ENCODE results near the gene OTOA. TPM values are rescaled to one million over a fixed set of nuclear protein-coding genes. Genes with fewer than 3 reads are reported as not detected.

OTOA gene
- total and polyA plus RNA-seq, 2 of the 13 experiments (the other 11 are each of a cell fraction or from before 2014, with no cell fraction given): 0.05 to 0.15 TPM

- BruUV-seq (replicated peaks): no TSS peak
- no peaks in the 10 kb centered on the region for H3K27me3 ChIP-seq (ENCODE audit: control insufficient read depth in 1 of 2, insufficient read depth in 2 of 2, low read length in 2 of 2)
- intact Hi-C loops (cut with micrococcal nuclease; ENCODE audit: unreplicated experiment): no loop called here
- peak overlapping the region; percentile 4 for H3K27ac ChIP-seq (ENCODE audit: extremely low read length, insufficient read depth, low read length)
- ChIA-PET CTCF (ENCODE audit: low intra/inter-chr PET ratio, low total read pairs) (no interaction called here), POLR2A (no interaction called here)
- peaks cover 23% of the 10 kb centered on the region for H3K4me1 ChIP-seq (ENCODE audit: insufficient read depth, low read length)
- WGBS (ENCODE audit: low lambda C conversion rate): 93% methylated on average over 18 of the region's 18 CpGs
- H4K20me1 ChIP-seq (ENCODE audit: insufficient read depth, low read length): peaks cover 3% of the 10 kb centered on the region; the same call in 1 of the 2 replicates
- no peak overlapping the region for H3K4me3 ChIP-seq (replicated peaks in 1 of 3; ENCODE audit: insufficient read depth in 1 of 3, low read depth in 2 of 3, low read length in 3 of 3)
- no peaks in the 10 kb centered on the region for H3K9me3 ChIP-seq (ENCODE audit: low read length)
- in situ Hi-C loops (cut with HindIII; ENCODE audit: extremely low pct_ligation_motif_present, low pct_unique_long_range_greater_than_20kb): no loop called here
- H2AFZ ChIP-seq (ENCODE audit: low read length): no peak overlapping the region
- no peaks in the 10 kb centered on the region for H3K79me2 ChIP-seq (ENCODE audit: insufficient read depth, low read length)
- H3K4me2 ChIP-seq (ENCODE audit: low read depth, low read length): no peak overlapping the region
- H3K36me3 ChIP-seq (replicated peaks in 1 of 2; ENCODE audit: control insufficient read depth in 1 of 2, insufficient read depth in 2 of 2, low read length in 2 of 2): peaks cover 4 to 9% of the 10 kb centered on the region in 2 experiments; a peak in 3 of 5 replicates
- no peak for DNase-seq (ENCODE audit: low spot score)
- ATAC-seq: peak; percentile 65
- FAIRE-seq: no peak
- no peak overlapping the region for H3K9ac ChIP-seq (ENCODE audit: insufficient read depth, low read depth, low read length)
- peak; percentile 50; the same call in 1 of the 2 replicates for TF ChIP-seq ZNF318 (CRISPR knock-in tag; IDR thresholded peaks at IDR 0.05)
- TF ChIP-seq ZNF337 (CRISPR knock-in tag; IDR thresholded peaks at IDR 0.05; ENCODE audit: borderline replicate concordance, low read depth): no peak
- TF ChIP-seq KDM4B (CRISPR knock-in tag; IDR thresholded peaks at IDR 0.05): no peak
- TF ChIP-seq SRSF4 (IDR thresholded peaks at IDR 0.05; ENCODE audit: low read depth, low read length, poor library complexity, severe bottlenecking): no peak
- TF ChIP-seq ZFX (CRISPR knock-in tag; IDR thresholded peaks at IDR 0.05; ENCODE audit: low read depth): 0 out of 2 replicates have a peak, but pooled peaks have one; percentile 3
- no peak for TF ChIP-seq JARID2 (CRISPR knock-in tag; IDR thresholded peaks at IDR 0.05; ENCODE audit: insufficient replicate concordance)
- no peak for TF ChIP-seq ZFP1 (CRISPR knock-in tag; IDR thresholded peaks at IDR 0.05)
- TF ChIP-seq ZNF264 (CRISPR knock-in tag; IDR thresholded peaks at IDR 0.05): no peak
- TF ChIP-seq ZBTB14 (CRISPR knock-in tag; IDR thresholded peaks at IDR 0.05): no peak
- TF ChIP-seq ZSCAN21 (CRISPR knock-in tag; IDR thresholded peaks at IDR 0.05; ENCODE audit: borderline replicate concordance): 0 out of 2 replicates have a peak, but pooled peaks have one; percentile 45
- no peak for TF ChIP-seq MEF2D (CRISPR knock-in tag; IDR thresholded peaks at IDR 0.05)
- no peak for TF ChIP-seq ZNF790 (CRISPR knock-in tag; IDR thresholded peaks at IDR 0.05; ENCODE audit: borderline replicate concordance)
Observed at GRCh38 chr16:21646721-21647561, 16.8 kb upstream of the OTOA start.
